DMS53 treated with DMSO at 0.1 percent for 48 hours (cell line): ENCODE measurements around the gene CTSE.

ENCODE experiments used
- DNase-seq: peaks from one replicate; lab custom pipeline; 2025; ENCODE audit not compliant: unreplicated experiment; lab: John Stamatoyannopoulos, UW

The CTSE gene

GRCh38 chr1:205973377-205974232 is 50.1 kb downstream of the CTSE start:
- DNase-seq = no peak

GRCh38 chr1:205972491-205973168 is 51.1 kb downstream of the CTSE start:
- DNase-seq = no peak

GRCh38 chr1:205972081-205972480 is 51.6 kb downstream of the CTSE start:
- DNase-seq = no peak

DNA sequence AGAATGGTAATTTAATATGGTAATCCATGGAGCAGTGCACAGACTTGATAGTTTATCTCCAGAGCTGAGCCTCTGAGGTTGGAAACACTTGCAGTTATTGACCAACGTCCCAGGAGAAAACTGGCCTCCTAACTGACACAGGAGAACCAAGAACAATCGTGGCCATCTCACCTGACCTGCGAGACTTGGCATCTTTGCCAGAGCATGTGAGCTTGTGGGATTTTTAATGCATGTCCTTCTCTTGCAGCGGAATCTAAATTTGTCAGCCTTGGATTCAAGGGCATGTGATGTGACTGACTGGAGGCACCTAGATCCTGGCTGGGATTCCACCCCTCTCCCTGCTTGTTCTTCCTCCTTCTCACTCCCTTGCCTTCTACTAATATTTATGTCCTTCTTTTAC is 52.6 kb downstream of the CTSE start:
- DNase-seq = no peak

- DNase-seq = peak; percentile 55
These were observed 53.2 kb downstream of the CTSE start for GRCh38 chr1:205970486-205970885.

- no peak for DNase-seq
These were observed 54.5 kb downstream of the CTSE start for GRCh38 chr1:205969229-205969628.

- no peak for DNase-seq
These were observed 56.0 kb downstream of the CTSE start for GRCh38 chr1:205967554-205968335.

GRCh38 chr1:205965036-205965884 is 58.4 kb downstream of the CTSE start:
- DNase-seq = peak; percentile 98

GRCh38 chr1:205963352-205964155 is 60.1 kb downstream of the CTSE start:
- no peak for DNase-seq

DNA sequence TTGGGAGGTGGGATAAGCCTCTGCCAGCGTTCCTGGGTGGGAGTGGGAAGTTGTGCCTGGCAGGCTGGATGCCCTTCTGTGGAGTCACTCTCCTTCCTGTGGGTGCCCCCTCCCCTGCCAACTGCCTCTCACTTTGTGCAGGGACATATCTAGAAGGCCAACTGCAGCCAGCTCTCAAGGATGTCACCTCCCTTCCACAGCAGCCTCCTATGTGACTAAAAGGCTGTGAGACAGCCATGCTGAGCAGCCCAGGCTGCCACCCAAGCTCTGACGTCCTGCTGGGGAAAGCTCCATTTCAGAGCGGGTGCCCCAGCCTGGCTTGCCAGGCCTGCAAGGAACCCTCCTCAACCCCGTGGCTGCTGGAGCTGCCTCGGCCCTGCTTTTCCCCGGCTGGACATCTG is 60.9 kb downstream of the CTSE start:
- DNase-seq = no peak

GRCh38 chr1:205961991-205962820 is 61.5 kb downstream of the CTSE start:
- DNase-seq = no peak

GRCh38 chr1:205961405-205961804 is 62.3 kb downstream of the CTSE start:
- DNase-seq = no peak

- DNase-seq = no peak
These were observed 63.9 kb downstream of the CTSE start for GRCh38 chr1:205959789-205960188.
